HEK293 (cell line): Measurements from ENCODE around the gene TBCEL.

Experiments used
- CTCF ChIA-PET: fragments of 350-600 bp; formaldehyde crosslinking; extraction: SDS; loops from one replicate; lab custom pipeline; 2021; ENCODE audit warnings: antibody characterized with exemption; lab: Yijun Ruan, JAX
- POLR2A ChIA-PET: fragments of 300-600 bp; formaldehyde crosslinking; extraction: SDS; loops from one replicate; lab custom pipeline; 2020; ENCODE audit warnings: antibody characterized with exemption, inconsistent platforms; lab: Yijun Ruan, JAX
- H3K27ac ChIP-seq: fragments of 200-500 bp; sonication (Bioruptor generic); 2 replicates; pipeline ENCODE4 v1.5.1; 2014; ENCODE audit warnings: low read depth, low read length, control low read depth, inconsistent platforms; ENCODE audit errors: extremely low read depth
- H3K36me3 ChIP-seq, 2 experiments: fragments of 200-500 bp in 1 of 2; sonication (Bioruptor generic) in 1 of 2; 1 replicate in 1 of 2; 2 replicates in 1 of 2; pipeline ENCODE4 v1.5.1; 2014 to 2017; ENCODE audit warnings: inconsistent platforms in 2 of 2, low read length in 2 of 2; ENCODE audit not compliant: control insufficient read depth in 2 of 2, insufficient read depth in 1 of 2
- H3K4me1 ChIP-seq: fragments of 200-500 bp; sonication (Bioruptor generic); 2 replicates; pipeline ENCODE4 v1.5.1; 2014; ENCODE audit warnings: mild to moderate bottlenecking, low read length, inconsistent platforms; ENCODE audit not compliant: control insufficient read depth, insufficient read depth
- H3K4me3 ChIP-seq: 2 replicates; pipeline ENCODE4 v1.5.1; 2011; ENCODE audit warnings: low read depth, mild to moderate bottlenecking, control low read depth, low read length, moderate library complexity
- H3K9me3 ChIP-seq: fragments of 200-500 bp; sonication (Bioruptor generic); 2 replicates; pipeline ENCODE4 v1.5.1; 2014; ENCODE audit warnings: low read depth, low read length, inconsistent platforms; ENCODE audit not compliant: control insufficient read depth, insufficient read depth
- ELK4 ChIP-seq: IDR thresholded peaks from 2 replicates; pipeline ENCODE4 v1.6.1; 2011; ENCODE audit warnings: mild to moderate bottlenecking, low read depth, low read length, borderline replicate concordance
- PATZ1 ChIP-seq: fragments of 450-650 bp; formaldehyde crosslinking; IDR thresholded peaks from 2 replicates; pipeline ENCODE4 v1.5.1; 2016; ENCODE audit warnings: missing biosample characterization, missing genetic modification characterization
- PBX3 ChIP-seq: sonication (generic); formaldehyde crosslinking; IDR thresholded peaks from 2 replicates; pipeline ENCODE4 v1.8.1; 2022; ENCODE audit warnings: mild to moderate bottlenecking, moderate library complexity, missing genetic modification reagents
- PRDM1 ChIP-seq: fragments of 450-650 bp; formaldehyde crosslinking; IDR thresholded peaks from 2 replicates; pipeline ENCODE4; 2016; ENCODE audit warnings: missing biosample characterization, missing genetic modification characterization
- PRDM6 ChIP-seq: fragments of 450-650 bp; formaldehyde crosslinking; IDR thresholded peaks from 2 replicates; pipeline ENCODE4 v1.5.1; 2017; ENCODE audit warnings: missing biosample characterization, missing genetic modification characterization
- SETDB1 ChIP-seq: IDR thresholded peaks from one replicate; pipeline ENCODE4 v1.6.1; 2017; ENCODE audit warnings: mild to moderate bottlenecking, low read length, moderate library complexity, mixed read lengths; ENCODE audit not compliant: insufficient read length
- SP2 ChIP-seq: fragments of 450-650 bp; formaldehyde crosslinking; IDR thresholded peaks from 2 replicates; pipeline ENCODE4 v1.5.1; 2016; ENCODE audit warnings: missing biosample characterization, missing genetic modification characterization
- SP7 ChIP-seq: fragments of 450-650 bp; formaldehyde crosslinking; IDR thresholded peaks from 2 replicates; pipeline ENCODE4 v1.5.1; 2016; ENCODE audit warnings: missing biosample characterization, missing genetic modification characterization
- ZFP69B ChIP-seq: fragments of 450-650 bp; formaldehyde crosslinking; IDR thresholded peaks from 2 replicates; pipeline ENCODE4 v1.5.1; 2016; ENCODE audit warnings: missing biosample characterization, missing genetic modification characterization
- ZNF280D ChIP-seq: fragments of 450-650 bp; formaldehyde crosslinking; IDR thresholded peaks from 2 replicates; pipeline ENCODE4 v1.5.1; 2016; ENCODE audit warnings: missing biosample characterization, missing genetic modification characterization
- ZNF350 ChIP-seq: fragments of 450-650 bp; formaldehyde crosslinking; IDR thresholded peaks from 2 replicates; pipeline ENCODE4 v1.5.0; 2017; ENCODE audit warnings: missing biosample characterization, mild to moderate bottlenecking, missing genetic modification characterization
- ZNF473 ChIP-seq: fragments of 450-650 bp; formaldehyde crosslinking; IDR thresholded peaks from 2 replicates; pipeline ENCODE4 v1.5.1; 2017; ENCODE audit warnings: missing biosample characterization, missing genetic modification characterization
- ZNF48 ChIP-seq: fragments of 450-650 bp; formaldehyde crosslinking; IDR thresholded peaks from 2 replicates; pipeline ENCODE4 v1.5.1; 2016; ENCODE audit warnings: missing biosample characterization, missing genetic modification characterization
- ZNF623 ChIP-seq: fragments of 450-650 bp; formaldehyde crosslinking; IDR thresholded peaks from 2 replicates; pipeline ENCODE4 v1.5.1; 2016; ENCODE audit warnings: missing biosample characterization, missing genetic modification characterization
- ZNF626 ChIP-seq: fragments of 450-650 bp; sonication (Bioruptor Pico); formaldehyde crosslinking; IDR thresholded peaks from 2 replicates; pipeline ENCODE4 v1.5.1; 2018; ENCODE audit warnings: missing biosample characterization, missing genetic modification characterization, inconsistent platforms
- ZNF664 ChIP-seq: fragments of 450-650 bp; formaldehyde crosslinking; IDR thresholded peaks from 2 replicates; pipeline ENCODE4 v1.5.1; 2016; ENCODE audit warnings: missing biosample characterization, missing genetic modification characterization
- ZNF704 ChIP-seq: fragments of 450-650 bp; formaldehyde crosslinking; IDR thresholded peaks from 2 replicates; pipeline ENCODE4 v1.5.1; 2016; ENCODE audit warnings: missing biosample characterization, missing genetic modification characterization

The TBCEL gene

GRCh38 chr11:121054266-121054665 is 30.4 kb downstream of the TBCEL start:
- Histone ChIP-seq H3K4me3 (no peak overlapping the region), H3K9me3 (no peaks in the 10 kb centered on the region), H3K36me3 (peaks cover 0 to 78% of the 10 kb centered on the region in 2 experiments; a peak in 2 of 3 replicates), H3K27ac (no peak overlapping the region), H3K4me1 (no peaks in the 10 kb centered on the region)
- TF ChIP-seq ZNF473 (tag by site-specific recombination) (no peak), ZFP69B (no peak), SP7 (tag by site-specific recombination) (no peak), ZNF280D (tag by site-specific recombination) (no peak), SETDB1 (no peak), SP2 (tag by site-specific recombination) (no peak), ZNF626 (no peak), ZNF623 (tag by site-specific recombination) (no peak), PBX3 (CRISPR knock-in tag) (no peak), ELK4 (no peak), ZNF664 (tag by site-specific recombination) (no peak), PRDM1 (no peak), ZNF48 (tag by site-specific recombination) (no peak), PRDM6 (tag by site-specific recombination) (no peak), ZNF350 (tag by site-specific recombination) (no peak), ZNF704 (tag by site-specific recombination) (no peak), PATZ1 (tag by site-specific recombination) (no peak)
- ChIA-PET POLR2A (no interaction called here), CTCF (interaction anchor here (1.8 kb wide), 1 partner anchor 10 kb away, joined by 5 read pairs; no protein-coding TSS in a partner anchor)
